Activated CD4-positive, alpha-beta T cell treated with anti-CD3 and anti-CD28 coated beads, Interleukin-2, amount 50 U/mL, for 24 hours (primary cell): ENCODE data around the gene FRMD4A.
"Not testable (repeated sequence)": the region's sequence is repeated elsewhere in the genome, so short reads cannot be mapped to it uniquely, and the experiment has no call there.

ENCODE experiments used
- DNase-seq, 2 donors: peaks; one replicate each; pipeline ENCODE4 v3.0.0-alpha.2; 2020; ENCODE audit warnings: low read depth in 1 of 2, low spot score in 1 of 2

FRMD4A gene

DNA sequence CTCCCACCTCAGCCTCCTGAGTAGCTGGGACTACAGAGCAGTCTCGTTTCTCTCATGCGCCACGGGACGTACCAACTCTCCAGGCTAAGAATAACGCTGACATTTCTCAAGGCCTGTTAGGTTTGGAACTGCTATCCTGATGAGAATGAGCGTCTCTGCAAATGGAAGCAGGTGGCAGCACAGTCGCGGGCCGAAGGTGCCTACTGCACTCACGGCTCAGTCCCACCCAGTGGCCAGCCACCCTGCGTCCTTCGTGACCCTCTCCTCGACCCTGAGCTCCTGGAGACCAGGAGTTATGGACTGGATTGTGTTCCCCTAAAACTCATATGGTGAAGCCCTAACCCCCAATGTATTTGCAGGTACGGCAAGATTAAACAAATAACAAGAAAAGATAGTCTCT is 469.8 kb downstream of the FRMD4A start:
- DNase-seq = no peak

DNA sequence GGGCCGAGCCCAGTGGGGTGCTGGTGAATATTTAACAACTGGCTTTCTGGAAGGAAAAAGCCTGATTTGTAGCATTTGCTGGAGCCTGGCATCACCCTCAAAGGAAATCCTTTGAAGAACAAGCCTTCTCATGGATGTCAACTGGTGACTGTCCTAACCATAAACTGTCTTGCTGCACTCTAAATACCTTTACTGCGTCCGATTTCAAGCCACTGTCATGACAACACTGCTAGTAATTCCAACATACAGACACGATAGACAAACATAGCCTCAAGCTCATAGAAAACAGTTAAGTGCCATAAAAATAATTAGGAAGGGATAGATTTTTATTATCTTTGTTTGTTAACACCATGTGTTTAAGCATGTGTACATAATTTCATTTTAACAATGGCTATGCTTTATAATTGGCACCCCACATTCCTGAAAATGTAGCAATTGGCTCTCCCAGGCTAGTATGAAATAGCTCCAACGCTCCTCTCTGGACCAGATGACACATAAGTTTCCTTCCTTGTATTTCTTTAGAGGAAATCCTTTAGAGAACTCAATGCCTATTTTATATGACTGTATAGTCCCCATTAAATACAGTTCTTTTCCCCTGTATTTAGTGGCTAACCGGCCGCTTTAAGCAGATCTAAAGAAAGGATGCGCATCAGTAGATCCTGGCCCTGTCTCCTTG is 470.6 kb downstream of the FRMD4A start:
- no peak for DNase-seq

DNA sequence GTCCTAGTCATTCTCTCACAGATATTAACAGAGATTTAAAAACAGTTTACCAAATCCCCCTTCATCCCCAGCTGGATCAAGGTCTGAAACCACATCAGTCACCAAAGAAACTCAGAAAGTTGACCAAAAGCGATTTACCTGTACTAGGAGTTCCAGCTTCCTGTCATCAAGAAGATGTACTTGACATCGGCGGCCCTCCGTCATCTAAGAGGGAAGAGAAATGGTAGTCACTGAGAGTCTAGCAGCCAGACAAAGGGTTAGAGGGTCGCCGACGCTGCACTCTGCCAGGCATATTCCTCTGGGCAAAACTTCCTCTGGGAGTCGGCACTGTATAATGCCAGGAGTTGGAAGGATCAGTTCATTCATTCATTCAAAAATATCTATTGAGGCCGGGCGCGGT is 472.0 kb downstream of the FRMD4A start:
- DNase-seq = no peak

- no peak for DNase-seq
Observed at GRCh38 chr10:13857451-13857850, 473.3 kb downstream of the FRMD4A start.

- DNase-seq = no peak
Observed at GRCh38 chr10:13853854-13854253, 476.9 kb downstream of the FRMD4A start.

GRCh38 chr10:13852872-13853271 is 477.9 kb downstream of the FRMD4A start:
- no peak for DNase-seq

DNA sequence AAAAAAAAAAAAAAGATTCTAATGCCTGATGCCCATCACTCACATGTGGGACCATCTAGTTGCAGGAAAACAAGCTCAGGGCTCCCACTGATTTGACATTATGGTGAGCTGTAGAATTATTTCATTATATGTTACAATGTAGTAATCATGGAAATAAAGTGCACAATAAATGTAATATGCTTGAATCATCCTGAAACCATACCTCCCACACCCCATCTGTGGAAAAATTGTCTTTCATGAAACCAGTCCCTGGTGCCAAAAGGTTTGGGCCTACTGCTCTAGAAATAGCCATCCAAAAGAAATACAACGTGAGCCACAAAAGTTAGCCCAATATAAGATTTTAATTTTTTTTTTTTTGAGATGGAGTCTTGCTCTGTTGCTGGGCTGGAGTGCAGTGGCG is 478.8 kb downstream of the FRMD4A start:
- DNase-seq = no peak

- no peak for DNase-seq
Observed at GRCh38 chr10:13848520-13849445, 481.9 kb downstream of the FRMD4A start.

- no peak for DNase-seq
Observed at GRCh38 chr10:13847201-13847631, 483.5 kb downstream of the FRMD4A start.

- DNase-seq = no peak
Observed at GRCh38 chr10:13845897-13846296, 484.8 kb downstream of the FRMD4A start.

GRCh38 chr10:13844651-13845050 is 486.1 kb downstream of the FRMD4A start:
- DNase-seq = no peak

- no peak for DNase-seq
Observed at GRCh38 chr10:13842117-13842516, 488.6 kb downstream of the FRMD4A start.

GRCh38 chr10:13840036-13840435 is 490.7 kb downstream of the FRMD4A start:
- no peak for DNase-seq

DNA sequence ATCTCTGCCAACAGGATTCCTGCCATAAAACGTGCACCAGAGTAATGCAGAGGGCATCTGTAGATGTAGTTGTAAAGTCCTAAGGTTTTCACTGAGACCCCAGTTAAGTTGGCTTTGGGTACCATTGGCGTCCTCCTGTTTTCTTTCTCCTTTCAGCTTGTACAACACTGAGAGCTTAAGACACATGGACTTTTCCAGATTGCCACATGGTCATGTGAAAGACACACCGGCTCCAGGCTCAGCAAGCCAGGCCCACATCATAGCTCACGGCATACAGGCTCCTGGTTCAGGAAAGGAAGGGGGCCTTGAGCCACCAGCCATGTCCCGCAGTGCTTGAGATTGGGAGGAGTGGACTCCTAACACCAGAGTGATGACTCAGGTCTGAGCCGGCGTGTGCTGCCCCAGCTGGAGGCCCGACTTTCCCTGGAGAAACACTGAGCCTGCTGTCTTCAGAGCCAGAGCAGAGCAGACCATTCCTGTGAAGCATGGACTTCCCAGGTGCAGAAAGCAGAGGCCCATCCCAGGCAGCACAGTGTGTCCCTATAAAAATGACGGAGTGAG is 491.2 kb downstream of the FRMD4A start:
- DNase-seq = no peak

- DNase-seq = no peak
Observed at GRCh38 chr10:13839030-13839429, 491.7 kb downstream of the FRMD4A start.

DNA sequence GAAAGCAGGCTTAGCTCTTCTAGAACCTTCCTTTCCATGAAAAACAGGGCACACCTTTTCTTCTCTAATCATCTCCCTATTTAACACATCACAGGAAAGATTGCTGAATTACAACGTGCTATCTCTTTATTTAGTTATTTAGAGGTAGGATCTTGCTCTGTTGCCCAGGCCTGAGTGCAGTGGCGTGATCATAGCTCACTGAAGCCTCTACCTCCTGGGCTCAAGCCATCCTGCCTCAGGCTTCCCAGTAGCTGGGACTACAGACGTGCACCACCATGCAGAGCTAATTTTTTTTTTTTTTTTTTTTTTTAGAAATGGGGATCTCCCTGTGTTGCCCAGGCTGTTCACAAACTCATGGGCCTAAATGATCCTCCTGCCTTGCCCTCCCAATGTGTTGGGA is 492.8 kb downstream of the FRMD4A start:
- no peak for DNase-seq

- DNase-seq = no peak
Observed at GRCh38 chr10:13834581-13835286, 496.0 kb downstream of the FRMD4A start.

DNA sequence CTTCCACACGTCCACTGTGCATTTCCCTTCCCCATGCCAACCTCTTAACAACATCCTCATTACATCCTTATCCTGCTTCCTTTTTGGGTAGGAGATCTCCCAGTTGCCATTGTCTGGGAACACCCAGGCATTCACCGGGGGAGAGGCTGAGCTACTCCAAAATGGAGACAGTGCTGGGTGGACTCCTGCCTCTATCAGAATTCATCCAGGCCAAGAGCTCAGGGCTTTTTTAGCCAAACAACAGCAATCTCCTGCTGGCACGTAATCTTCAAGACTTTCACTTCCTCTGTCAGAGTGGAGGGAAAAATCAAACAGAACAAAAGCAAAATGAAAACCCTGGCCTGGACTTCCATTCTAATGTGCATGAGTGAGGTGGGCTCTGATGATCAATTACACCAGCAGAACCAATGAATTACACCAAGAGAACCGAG is 499.0 kb downstream of the FRMD4A start:
- DNase-seq = no peak

DNA sequence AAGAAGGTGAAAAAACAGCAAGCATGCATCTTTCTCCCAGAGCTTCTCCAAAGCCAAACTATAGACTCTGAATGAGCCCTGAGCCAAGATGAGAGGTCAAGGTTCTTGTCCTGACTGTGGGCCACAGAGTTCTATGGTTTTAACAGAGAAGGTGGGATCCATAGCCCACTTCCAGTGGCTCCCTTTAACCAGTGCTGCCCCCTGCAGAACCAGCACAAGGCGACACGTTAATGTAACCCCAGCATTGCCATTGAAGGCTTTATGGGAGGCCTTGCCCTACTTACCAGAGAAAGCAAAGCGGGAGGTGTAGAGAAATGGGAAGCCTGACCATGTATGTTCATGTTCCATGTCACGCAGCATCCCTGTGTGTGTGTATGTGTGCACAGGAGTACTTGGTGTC is 500.3 kb downstream of the FRMD4A start:
- DNase-seq = no peak

- no peak for DNase-seq
Observed at GRCh38 chr10:13829790-13830189, 500.9 kb downstream of the FRMD4A start.

- not testable (repeated sequence) for DNase-seq
Observed at GRCh38 chr10:13828284-13828683, 502.4 kb downstream of the FRMD4A start.
